Endothelial cell of umbilical vein (primary cell): Measurements from ENCODE around the gene BLNK. TPM values are rescaled to one million over a fixed set of nuclear protein-coding genes. Genes with fewer than 3 reads are reported as not detected.
A peak's percentile ranks its signal among the peaks of the same experiment; 100 is the strongest.

Source experiments
- BruUV-seq: library from RNA; stranded (reverse); fragments of 400-500 nt; replicated peaks from 2 replicates; lab custom pipeline; 2021; lab: Mats Ljungman, UMichigan
- CTCF ChIA-PET: fragments of 300-600, 350-600 bp; sonication (Branson Sonifier 250); formaldehyde crosslinking; loops from one replicate; lab custom pipeline; 2021; ENCODE audit warnings: antibody characterized with exemption, inconsistent platforms; lab: Charles Lee
- POLR2A ChIA-PET: fragments of 300-600, 350-600 bp; sonication (Branson Sonifier 250); formaldehyde crosslinking; loops from one replicate; lab custom pipeline; 2021; ENCODE audit warnings: antibody characterized with exemption, inconsistent platforms; lab: Charles Lee
- DNase-seq: peaks from one replicate; pipeline ENCODE4 v3.0.0-alpha.2; 2011; ENCODE audit warnings: low read depth, low spot score
- FAIRE-seq: peaks from 2 replicates; lab custom pipeline; 2011; peaks lifted over from hg19 to GRCh38; lab: Jason Lieb, UNC
- H2AFZ ChIP-seq: 2 replicates; pipeline ENCODE4 v1.6.0; 2012; ENCODE audit warnings: low read depth, low read length, control low read depth, inconsistent platforms
- H3K27ac ChIP-seq: 2 replicates; pipeline ENCODE4 v1.5.1; 2011; ENCODE audit warnings: low read depth, mild to moderate bottlenecking, control low read depth, low read length, moderate library complexity; ENCODE audit not compliant: insufficient read depth
- H3K27me3 ChIP-seq, 2 experiments: 2 replicates each; pipeline versions ENCODE4 v1.6.0 to v1.6.1; 2011; ENCODE audit warnings: low read length in 2 of 2, mixed read lengths in 1 of 2; ENCODE audit not compliant: control insufficient read depth in 2 of 2, insufficient read depth in 2 of 2
- H3K36me3 ChIP-seq, 2 experiments: 2 replicates in 1 of 2; 3 replicates in 1 of 2; pipeline ENCODE4 v1.5.1; 2011; ENCODE audit warnings: low read length in 2 of 2, mild to moderate bottlenecking in 1 of 2, moderate library complexity in 1 of 2; ENCODE audit not compliant: control insufficient read depth in 2 of 2, insufficient read depth in 2 of 2; ENCODE audit errors: extremely low read depth in 1 of 2
- H3K4me1 ChIP-seq: 3 replicates; pipeline ENCODE4 v1.5.1; 2011; ENCODE audit warnings: mild to moderate bottlenecking, low read length; ENCODE audit not compliant: control insufficient read depth, insufficient read depth; ENCODE audit errors: extremely low read depth
- H3K4me2 ChIP-seq: 2 replicates; pipeline ENCODE4 v1.6.1; 2011; ENCODE audit warnings: low read length, control low read depth, mixed read lengths; ENCODE audit not compliant: insufficient read depth
- H3K4me3 ChIP-seq, 3 experiments: fragments of 200-600 bp in 1 of 3; sonication (generic), shearing (Covaris generic) in 1 of 3; replicated peaks in 1 of 3; 2 replicates each; pipeline ENCODE4 v1.5.1; 2011 to 2016; ENCODE audit warnings: control low read depth in 3 of 3, low read length in 3 of 3, mild to moderate bottlenecking in 2 of 3, inconsistent platforms in 1 of 3, low read depth in 1 of 3, moderate library complexity in 1 of 3; ENCODE audit not compliant: insufficient read depth in 1 of 3
- H3K79me2 ChIP-seq: 2 replicates; pipeline ENCODE4 v1.6.0; 2012; ENCODE audit warnings: low read length, inconsistent platforms; ENCODE audit not compliant: control insufficient read depth, insufficient read depth
- H3K9ac ChIP-seq: replicated peaks from 2 replicates; pipeline ENCODE3; 2011; ENCODE audit warnings: low read length, control low read depth; ENCODE audit not compliant: insufficient read depth; ENCODE audit errors: extremely low read depth
- H3K9me1 ChIP-seq: replicated peaks from 3 replicates; pipeline ENCODE4 v1.6.0; 2011; ENCODE audit warnings: mild to moderate bottlenecking, low read length; ENCODE audit not compliant: control insufficient read depth, insufficient read depth; ENCODE audit errors: extremely low read depth
- H3K9me3 ChIP-seq: replicated peaks from 2 replicates; pipeline ENCODE4 v1.5.1; 2012; ENCODE audit warnings: low read length, inconsistent platforms; ENCODE audit not compliant: control insufficient read depth, insufficient read depth
- H4K20me1 ChIP-seq: replicated peaks from 2 replicates; pipeline ENCODE3; 2011; ENCODE audit warnings: mild to moderate bottlenecking, low read length; ENCODE audit not compliant: control insufficient read depth, insufficient read depth; ENCODE audit errors: extremely low read depth
- FOS ChIP-seq: IDR thresholded peaks from 2 replicates; pipeline ENCODE4 v1.6.1; 2011; ENCODE audit warnings: mild to moderate bottlenecking, low read length, moderate library complexity, borderline replicate concordance; ENCODE audit not compliant: insufficient read depth
- dilution Hi-C: fragments of 300-500 bp; cut with MboI; formaldehyde crosslinking; loops from one replicate; pipeline ENCODE4 v1.15.0; 2019; ENCODE audit warnings: low sequenced_read_pairs; ENCODE audit not compliant: extremely low pct_ligation_motif_present
- intact Hi-C: fragments of 100-400 bp; cut with micrococcal nuclease; formaldehyde crosslinking; loops from one replicate; pipeline ENCODE4 v1.10.0; 2022
- polyA plus RNA-seq, 4 experiments: library from polyadenylated mRNA; depleted of rRNA in 3 of 4; stranded (reverse) in 3 of 4; unstranded in 1 of 4; fragments of >200 nt; gene quantifications; 2 replicates each; pipeline versions ENCODE4 v1.2.1 to v1.2.3, GENCODE V29; 2011 to 2012; ENCODE audit warnings: missing spikeins in 1 of 4
- total RNA-seq: library from RNA; stranded (reverse); gene quantifications from 2 replicates; pipeline ENCODE4 v1.2.3, GENCODE V29; 2021
- TF ChIP-seq, protein P1 (sequence below): IDR thresholded peaks from 2 replicates; pipeline ENCODE4 v1.6.1; 2011; ENCODE audit not compliant: insufficient read depth, insufficient read length

BLNK gene
- total and polyA plus RNA-seq, 2 donors (not counting 3 experiments of a cell fraction or from before 2014, with no cell fraction given): not detected

DNA sequence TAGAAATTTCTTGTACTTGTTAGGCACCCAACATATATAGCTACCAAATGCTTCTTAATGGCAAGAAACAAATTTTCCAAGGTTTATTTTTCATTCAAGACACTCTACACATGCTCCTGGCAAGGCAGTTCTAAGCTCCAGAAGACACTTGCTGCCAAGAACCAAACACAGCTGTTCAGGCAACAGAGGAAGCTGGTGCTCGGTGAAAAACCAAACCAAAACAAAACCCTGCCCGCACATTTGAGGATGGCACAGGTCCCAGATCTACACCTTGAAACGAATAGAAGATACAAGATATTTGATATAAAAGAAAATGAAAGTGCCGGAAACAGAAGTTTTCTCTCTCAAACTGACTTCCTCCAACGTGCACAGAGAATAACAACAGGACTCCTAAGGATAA is 28.0 kb upstream of the BLNK start:
- peaks cover 5 to 20% of the 10 kb centered on the region in 2 experiments for H3K27me3 ChIP-seq
- no peak overlapping the region for H3K9ac ChIP-seq
- no peaks in the 10 kb centered on the region for H3K4me1 ChIP-seq
- intact Hi-C loops: no loop called here
- TF ChIP-seq FOS: no peak
- H3K9me3 ChIP-seq: no peaks in the 10 kb centered on the region
- H3K4me2 ChIP-seq: no peak overlapping the region
- peak; percentile 11 for DNase-seq
- ChIA-PET POLR2A (no interaction called here), CTCF (interaction anchor here (0.7 to 1.4 kb wide), 3 partner anchors 16 to 283 kb away, joined by 3 to 6 read pairs (median 3); no protein-coding TSS in a partner anchor)
- FAIRE-seq: no peak
- no peaks in the 10 kb centered on the region for H4K20me1 ChIP-seq
- no peaks in the 10 kb centered on the region for H3K9me1 ChIP-seq
- H3K36me3 ChIP-seq: no peaks in the 10 kb centered on the region
- no TSS peak for BruUV-seq
- dilution Hi-C loops: no loop called here
- H3K4me3 ChIP-seq: no peak overlapping the region
- H3K27ac ChIP-seq: no peak overlapping the region
- no peak overlapping the region for H2AFZ ChIP-seq
- H3K79me2 ChIP-seq: no peaks in the 10 kb centered on the region

DNA sequence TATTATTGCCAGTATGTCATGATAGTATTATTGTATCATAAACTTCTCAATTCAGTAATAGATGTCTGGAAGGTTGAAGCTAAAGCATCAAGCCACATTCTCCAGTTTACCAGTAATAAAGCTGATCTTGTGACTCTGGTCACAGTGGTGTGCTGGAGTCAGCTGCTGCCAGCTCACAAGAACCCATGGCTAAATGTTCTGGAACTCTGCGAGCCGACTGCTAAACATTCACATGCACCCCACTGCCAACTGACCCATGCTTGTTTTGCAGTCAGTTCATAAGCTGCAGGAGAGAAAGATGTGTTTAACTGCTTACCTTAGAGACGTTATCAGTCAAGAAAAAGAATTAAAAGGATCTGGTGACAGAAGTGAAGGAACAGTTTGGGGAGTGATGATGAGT is 27.0 kb upstream of the BLNK start:
- no peak overlapping the region for H3K4me2 ChIP-seq
- H3K36me3 ChIP-seq: no peaks in the 10 kb centered on the region
- no peaks in the 10 kb centered on the region for H3K79me2 ChIP-seq
- no peaks in the 10 kb centered on the region for H3K9me3 ChIP-seq
- DNase-seq (no peak), FAIRE-seq (no peak)
- no peaks in the 10 kb centered on the region for H4K20me1 ChIP-seq
- H3K4me1 ChIP-seq: no peaks in the 10 kb centered on the region
- BruUV-seq: no TSS peak
- no peak overlapping the region for H3K4me3 ChIP-seq
- no peak overlapping the region for H3K27ac ChIP-seq
- dilution Hi-C loops: no loop called here
- ChIA-PET POLR2A (no interaction called here), CTCF (interaction anchor here (0.7 to 1.8 kb wide), 2 partner anchors 17 to 281 kb away, joined by 3 to 4 read pairs; no protein-coding TSS in a partner anchor)
- intact Hi-C loops: no loop called here
- H3K9ac ChIP-seq: no peak overlapping the region
- H2AFZ ChIP-seq: no peak overlapping the region
- H3K9me1 ChIP-seq: no peaks in the 10 kb centered on the region
- TF ChIP-seq, protein P1, sequence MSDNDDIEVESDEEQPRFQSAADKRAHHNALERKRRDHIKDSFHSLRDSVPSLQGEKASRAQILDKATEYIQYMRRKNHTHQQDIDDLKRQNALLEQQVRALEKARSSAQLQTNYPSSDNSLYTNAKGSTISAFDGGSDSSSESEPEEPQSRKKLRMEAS: no peak
- peaks cover 5 to 31% of the 10 kb centered on the region in 2 experiments for H3K27me3 ChIP-seq
